GM06990 (cell line): ENCODE data around the gene FAM20A.
A peak's percentile ranks its signal among the peaks of the same experiment; 100 is the strongest.
"Not testable (repeated sequence)": the region's sequence is repeated elsewhere in the genome, so short reads cannot be mapped to it uniquely, and the experiment has no call there.

Experiments
- DNase-seq: peaks from one replicate; pipeline ENCODE4 v3.0.0-alpha.2; 2011; ENCODE audit not compliant: insufficient read length; ENCODE audit errors: extremely low read depth
- H3K27me3 ChIP-seq: replicated peaks from 2 replicates; pipeline ENCODE4 v1.6.0; 2011; ENCODE audit warnings: low read length; ENCODE audit not compliant: control insufficient read depth, insufficient read depth
- H3K36me3 ChIP-seq: 2 replicates; pipeline ENCODE4 v1.5.1; 2011; ENCODE audit warnings: low read length; ENCODE audit not compliant: control insufficient read depth, insufficient read depth
- H3K4me3 ChIP-seq: replicated peaks from 2 replicates; pipeline ENCODE4 v1.5.1; 2011; ENCODE audit warnings: low read depth, mild to moderate bottlenecking, control low read depth, low read length
- TF ChIP-seq, protein P1 (sequence below): IDR thresholded peaks from 2 replicates; pipeline ENCODE4 v1.5.1; 2011; ENCODE audit warnings: low read length, control low read depth, mild to moderate bottlenecking, inconsistent platforms; ENCODE audit not compliant: insufficient read depth, poor library complexity, severe bottlenecking

FAM20A gene

DNA sequence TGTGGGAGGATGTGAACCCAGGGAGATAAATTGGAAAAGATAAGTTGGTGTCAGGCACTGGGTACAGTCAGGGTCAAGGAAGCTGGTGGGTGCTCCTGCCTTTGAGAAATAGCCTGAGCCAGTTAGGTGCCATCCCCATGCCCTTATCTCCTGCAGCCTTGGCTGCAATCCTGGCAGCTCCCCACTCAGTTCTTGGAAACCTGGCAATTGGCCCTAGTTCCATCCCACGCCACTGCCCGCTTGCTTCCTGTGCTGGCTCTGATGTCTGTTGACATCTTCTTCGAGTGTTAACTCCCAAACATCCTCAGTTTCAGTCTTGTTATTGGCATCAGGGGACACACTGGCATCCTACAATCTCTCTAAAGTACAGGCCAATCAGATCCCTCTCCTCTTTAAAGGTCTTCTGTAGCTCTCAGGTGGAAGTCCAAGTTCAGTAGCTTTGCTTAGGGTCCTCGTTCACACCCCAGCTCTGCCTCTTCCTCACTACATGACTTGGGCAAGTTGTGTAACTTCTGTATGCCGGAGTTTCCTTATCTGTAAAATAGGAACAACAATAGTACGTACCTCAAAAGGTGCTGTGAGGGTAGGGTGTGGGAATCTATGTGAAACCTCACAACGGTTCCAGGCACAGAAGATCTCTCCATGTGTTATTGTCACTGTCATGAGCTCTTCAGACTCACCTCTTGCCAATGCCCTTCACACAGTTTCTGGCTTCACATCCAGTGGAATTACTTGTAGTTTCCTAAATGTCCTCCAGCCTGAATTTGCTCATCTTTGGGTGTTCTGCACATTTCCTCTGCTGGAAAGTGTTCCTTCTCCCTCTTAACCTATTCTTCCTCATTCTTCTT lies 102.5 kb downstream of the FAM20A start:
- no peaks in the 10 kb centered on the region for H3K27me3 ChIP-seq
- TF ChIP-seq, protein P1, sequence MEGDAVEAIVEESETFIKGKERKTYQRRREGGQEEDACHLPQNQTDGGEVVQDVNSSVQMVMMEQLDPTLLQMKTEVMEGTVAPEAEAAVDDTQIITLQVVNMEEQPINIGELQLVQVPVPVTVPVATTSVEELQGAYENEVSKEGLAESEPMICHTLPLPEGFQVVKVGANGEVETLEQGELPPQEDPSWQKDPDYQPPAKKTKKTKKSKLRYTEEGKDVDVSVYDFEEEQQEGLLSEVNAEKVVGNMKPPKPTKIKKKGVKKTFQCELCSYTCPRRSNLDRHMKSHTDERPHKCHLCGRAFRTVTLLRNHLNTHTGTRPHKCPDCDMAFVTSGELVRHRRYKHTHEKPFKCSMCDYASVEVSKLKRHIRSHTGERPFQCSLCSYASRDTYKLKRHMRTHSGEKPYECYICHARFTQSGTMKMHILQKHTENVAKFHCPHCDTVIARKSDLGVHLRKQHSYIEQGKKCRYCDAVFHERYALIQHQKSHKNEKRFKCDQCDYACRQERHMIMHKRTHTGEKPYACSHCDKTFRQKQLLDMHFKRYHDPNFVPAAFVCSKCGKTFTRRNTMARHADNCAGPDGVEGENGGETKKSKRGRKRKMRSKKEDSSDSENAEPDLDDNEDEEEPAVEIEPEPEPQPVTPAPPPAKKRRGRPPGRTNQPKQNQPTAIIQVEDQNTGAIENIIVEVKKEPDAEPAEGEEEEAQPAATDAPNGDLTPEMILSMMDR: no peak
- DNase-seq: peak; percentile 26
- no peaks in the 10 kb centered on the region for H3K36me3 ChIP-seq
- no peak overlapping the region for H3K4me3 ChIP-seq

DNA sequence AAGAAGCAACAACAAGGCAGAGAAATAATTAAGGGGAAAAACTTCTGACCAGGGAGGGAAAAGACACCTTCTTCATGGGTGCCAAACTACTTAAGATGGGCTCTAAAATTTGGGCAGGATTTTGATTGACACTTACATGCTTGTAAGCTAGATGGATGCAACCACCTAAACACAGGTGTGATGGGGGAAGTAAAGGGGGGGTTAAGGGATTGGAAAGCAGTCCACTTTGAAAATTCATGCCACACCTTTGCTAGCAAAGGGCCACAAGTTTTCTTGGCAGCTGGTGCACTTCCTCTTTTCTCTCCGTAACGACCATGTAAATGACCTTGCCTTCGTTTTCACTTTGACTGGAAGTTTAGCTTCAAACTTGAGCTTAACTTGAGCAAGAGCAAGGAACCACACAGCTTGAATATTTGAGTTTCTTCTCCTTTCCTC lies 103.3 kb downstream of the FAM20A start:
- DNase-seq: peak; percentile 79
- no peak overlapping the region for H3K4me3 ChIP-seq
- no peaks in the 10 kb centered on the region for H3K27me3 ChIP-seq
- H3K36me3 ChIP-seq: no peaks in the 10 kb centered on the region
- TF ChIP-seq, protein P1: no peak

DNA sequence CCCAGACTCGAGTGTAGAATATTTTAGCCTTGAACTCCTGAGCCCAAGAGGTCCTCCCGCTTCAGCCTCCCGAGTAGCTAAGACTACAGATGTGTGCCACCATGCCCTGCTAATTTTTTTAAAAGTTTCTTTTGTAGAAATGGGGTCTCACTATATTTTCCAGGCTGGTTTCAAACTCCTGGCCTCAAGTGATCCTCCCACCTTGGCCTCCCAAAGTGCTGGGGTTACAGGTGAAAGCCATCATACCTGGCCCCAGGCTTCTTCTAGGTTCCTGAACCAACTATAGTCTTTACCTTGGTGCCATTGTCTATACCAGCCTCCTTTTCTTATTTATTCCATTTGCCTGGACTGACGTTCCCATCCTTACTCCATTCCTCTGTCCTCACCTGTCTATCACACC lies 106.1 kb downstream of the FAM20A start:
- H3K4me3 ChIP-seq: no peak overlapping the region
- no peaks in the 10 kb centered on the region for H3K36me3 ChIP-seq
- TF ChIP-seq, protein P1: no peak
- no peaks in the 10 kb centered on the region for H3K27me3 ChIP-seq
- DNase-seq: no peak

DNA sequence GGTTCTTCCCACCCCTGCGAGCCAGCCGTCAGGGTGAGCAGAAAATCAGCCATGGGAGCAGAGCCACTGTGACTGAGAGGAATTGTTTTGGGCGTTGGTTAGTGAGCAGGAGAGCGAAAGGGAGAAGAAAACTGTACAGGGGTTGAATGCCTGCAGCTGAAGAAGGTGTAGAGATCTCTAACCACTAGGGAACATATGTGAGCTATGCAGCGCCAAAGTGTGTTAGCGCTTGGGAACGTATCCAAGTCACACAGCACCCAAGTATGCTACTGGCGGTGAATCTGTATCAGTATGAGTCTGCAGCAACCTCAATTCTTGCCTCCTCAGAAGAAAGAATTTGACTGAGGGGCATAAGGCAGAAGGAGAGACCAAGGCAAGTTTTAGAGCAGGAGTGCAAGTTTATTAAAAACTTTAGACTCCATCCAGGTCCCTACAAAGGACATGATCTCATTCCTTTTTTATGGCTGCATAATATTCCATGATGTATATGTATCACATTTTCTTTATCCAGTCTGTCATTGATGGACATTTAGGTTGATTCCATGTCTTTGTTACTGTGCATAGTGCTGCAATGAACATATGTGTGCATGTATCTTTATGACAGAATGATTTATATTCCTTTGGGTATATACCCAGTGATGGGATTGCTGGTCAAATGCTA lies 108.6 kb downstream of the FAM20A start:
- H3K4me3 ChIP-seq, H3K27me3 ChIP-seq, DNase-seq, H3K36me3 ChIP-seq: not testable (repeated sequence)

DNA sequence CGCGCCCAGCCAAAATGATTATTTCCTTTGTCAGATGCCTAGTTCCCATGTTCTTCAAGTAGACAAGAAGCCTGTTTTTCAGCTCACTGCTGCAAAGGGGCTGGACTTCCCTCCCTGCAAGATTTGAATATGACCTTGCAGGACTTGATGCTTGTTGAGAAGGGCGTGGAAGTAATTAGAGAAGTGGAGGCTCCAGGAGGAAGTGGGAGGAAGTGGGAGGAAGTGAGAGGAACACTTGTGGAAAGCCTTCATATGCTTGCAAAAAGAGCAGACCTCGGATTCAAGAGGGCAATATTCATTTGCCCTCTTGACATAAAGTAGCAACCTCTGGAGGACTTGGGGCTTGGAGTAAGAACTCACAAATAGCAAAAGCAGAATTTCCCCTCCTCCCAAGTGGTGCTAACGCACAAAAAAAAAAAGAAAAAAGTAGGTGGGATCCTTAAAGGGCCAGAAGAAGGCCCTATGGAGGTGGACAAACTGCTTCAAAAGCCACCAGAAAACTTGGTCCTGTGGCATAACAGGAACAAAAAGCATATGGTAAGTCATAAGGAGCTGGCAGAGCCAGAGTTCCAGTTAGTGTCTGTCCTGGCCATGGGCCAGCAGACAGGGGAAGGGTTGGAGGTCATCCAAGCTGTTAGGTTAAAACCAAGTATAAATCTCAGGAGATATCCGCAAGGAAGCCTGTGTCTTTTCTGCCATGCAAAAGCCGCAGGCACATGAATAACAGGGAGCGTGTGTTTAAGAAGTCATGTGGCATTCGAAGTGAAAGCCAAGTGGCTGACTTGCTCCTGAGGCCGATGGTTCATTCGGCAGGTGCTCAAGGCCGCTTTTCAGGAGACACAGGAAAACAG lies 109.6 kb downstream of the FAM20A start:
- no peak overlapping the region for H3K4me3 ChIP-seq
- DNase-seq: no peak
- TF ChIP-seq, protein P1: no peak
- H3K36me3 ChIP-seq: no peaks in the 10 kb centered on the region
- no peaks in the 10 kb centered on the region for H3K27me3 ChIP-seq
